Neural progenitor cell (in vitro differentiated cells): ENCODE results near the gene RAB27A. TPM values are rescaled to one million over a fixed set of nuclear protein-coding genes. Genes with fewer than 3 reads are reported as not detected.
"Not testable (repeated sequence)": the region's sequence is repeated elsewhere in the genome, so short reads cannot be mapped to it uniquely, and the experiment has no call there.

Source experiments
- DNase-seq: peaks from one replicate; pipeline ENCODE4 v3.0.0-alpha.2; 2016; ENCODE audit warnings: low spot score
- H2AFZ ChIP-seq: fragments of 200-600 bp; sonication (generic); replicated peaks from 2 replicates; pipeline ENCODE4 v1.6.1; 2016; ENCODE audit warnings: antibody characterized with exemption
- H3F3A ChIP-seq: fragments of 200-600 bp; sonication (generic); 2 replicates; pipeline ENCODE4 v1.6.1; 2016; ENCODE audit warnings: antibody characterized with exemption, low read depth
- H3K27ac ChIP-seq: fragments of 200-600 bp; sonication (generic); 2 replicates; pipeline ENCODE4 v1.5.1; 2016; ENCODE audit warnings: mild to moderate bottlenecking
- H3K27me3 ChIP-seq: fragments of 200-600 bp; sonication (generic); 2 replicates; pipeline ENCODE4 v1.6.1; 2016; ENCODE audit warnings: mild to moderate bottlenecking, moderate library complexity
- H3K36me3 ChIP-seq: fragments of 200-600 bp; sonication (generic); 2 replicates; pipeline ENCODE4 v1.5.1; 2016
- H3K4me1 ChIP-seq: fragments of 200-600 bp; sonication (generic); 2 replicates; pipeline ENCODE4 v1.6.1; 2016; ENCODE audit warnings: mixed run types
- H3K4me2 ChIP-seq: fragments of 200-600 bp; sonication (generic); 2 replicates; pipeline ENCODE4 v1.6.1; 2016
- H3K4me3 ChIP-seq: fragments of 200-600 bp; sonication (generic); 2 replicates; pipeline ENCODE4 v1.5.1; 2016
- H3K79me2 ChIP-seq: fragments of 200-600 bp; sonication (generic); 2 replicates; pipeline ENCODE4 v1.6.1; 2016; ENCODE audit warnings: low read depth
- H3K9ac ChIP-seq: fragments of 200-600 bp; sonication (generic); 2 replicates; pipeline ENCODE4 v1.6.1; 2016
- H3K9me3 ChIP-seq: fragments of 200-600 bp; sonication (generic); 2 replicates; pipeline ENCODE4 v1.5.1; 2016; ENCODE audit warnings: low read depth
- H4K20me1 ChIP-seq: fragments of 200-600 bp; sonication (generic); 2 replicates; pipeline ENCODE4 v1.6.1; 2016; ENCODE audit warnings: low read depth
- H3K27ac Mint-ChIP-seq: 3 replicates; pipeline ENCODE4 v1.8.0; 2021; ENCODE audit warnings: mixed read lengths
- H3K27me3 Mint-ChIP-seq: 2 replicates; pipeline ENCODE4 v1.8.0; 2022; ENCODE audit warnings: low read depth, mild to moderate bottlenecking, inconsistent platforms, moderate library complexity, mixed read lengths; ENCODE audit not compliant: insufficient read depth
- H3K36me3 Mint-ChIP-seq: 3 replicates; pipeline ENCODE4 v1.8.0; 2021; ENCODE audit warnings: mixed read lengths
- H3K4me1 Mint-ChIP-seq: 3 replicates; pipeline ENCODE4 v1.8.0; 2021; ENCODE audit warnings: mixed read lengths
- H3K4me3 Mint-ChIP-seq: 3 replicates; pipeline ENCODE4 v1.8.0; 2021; ENCODE audit warnings: mild to moderate bottlenecking, moderate library complexity, mixed read lengths
- H3K9me3 Mint-ChIP-seq: 3 replicates; pipeline ENCODE4 v1.8.0; 2020; ENCODE audit warnings: mixed read lengths
- EZH2 ChIP-seq: fragments of 200-600 bp; sonication (generic); IDR thresholded peaks from 2 replicates; pipeline ENCODE4 v1.6.1; 2017; ENCODE audit warnings: antibody characterized with exemption, mild to moderate bottlenecking, moderate library complexity
- EZH2phosphoT487 ChIP-seq: fragments of 200-600 bp; sonication (generic); IDR thresholded peaks from 2 replicates; pipeline ENCODE4 v1.6.1; 2017; ENCODE audit warnings: antibody characterized with exemption
- total RNA-seq: library from RNA; depleted of rRNA; stranded (reverse); fragments of >200 nt; gene quantifications from 2 replicates; pipeline ENCODE4 v1.2.3, GENCODE V29; 2015; ENCODE audit warnings: low replicate concordance
- TF ChIP-seq, protein P1 (sequence below): fragments of 200-600 bp; sonication (generic); IDR thresholded peaks from 2 replicates; pipeline ENCODE4 v1.5.1; 2017; ENCODE audit warnings: antibody characterized with exemption, mild to moderate bottlenecking

RAB27A gene
- total RNA-seq, 1 donor from 2014 or later, result 3.6 TPM

DNA sequence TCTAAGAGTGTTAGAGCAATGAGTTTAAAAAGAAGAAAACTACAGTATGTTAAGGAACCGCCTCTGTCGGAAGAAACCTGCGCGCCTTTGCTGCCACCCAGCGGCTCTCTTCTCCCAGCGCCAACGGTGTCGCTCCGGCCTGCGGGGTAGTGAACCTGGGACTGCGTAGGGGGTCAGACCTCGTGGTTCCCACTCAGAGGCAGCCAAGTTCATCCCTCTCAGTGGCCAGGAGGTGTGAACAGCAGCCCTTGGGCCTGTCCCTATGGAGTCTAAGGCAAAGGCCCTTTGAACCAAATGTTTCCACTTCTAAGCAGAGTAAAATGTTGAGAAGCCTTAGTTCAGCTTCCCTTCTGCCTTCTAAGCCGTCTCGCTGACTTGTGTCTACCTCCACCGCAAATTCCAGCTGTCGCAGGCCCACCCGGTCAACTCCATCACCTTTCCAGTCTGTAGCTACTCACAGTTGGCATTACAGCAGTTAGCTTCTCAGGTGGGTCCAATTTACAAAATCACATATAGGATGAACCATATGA is 980 bp upstream of the RAB27A start:
- peaks cover 2% of the 10 kb centered on the region for H3K27me3 Mint-ChIP-seq
- no peaks in the 10 kb centered on the region for H3K79me2 ChIP-seq
- H3F3A ChIP-seq, result peaks cover 7% of the 10 kb centered on the region
- H3K36me3 Mint-ChIP-seq, result no peaks in the 10 kb centered on the region
- DNase-seq, result peak; percentile 78
- peak overlapping the region; percentile 43 for H3K27ac Mint-ChIP-seq
- H3K9ac ChIP-seq, result no peak overlapping the region
- H3K4me3 Mint-ChIP-seq, result peak overlapping the region; percentile 86
- no peaks in the 10 kb centered on the region for H3K36me3 ChIP-seq
- peaks cover 17% of the 10 kb centered on the region for H3K27me3 ChIP-seq
- no peaks in the 10 kb centered on the region for H3K4me1 ChIP-seq
- no peaks in the 10 kb centered on the region for H3K9me3 Mint-ChIP-seq
- peak overlapping the region; percentile 82 for H3K4me2 ChIP-seq
- H3K27ac ChIP-seq, result no peak overlapping the region
- peak overlapping the region; percentile 84 for H3K4me3 ChIP-seq
- H3K9me3 ChIP-seq, result no peaks in the 10 kb centered on the region
- peaks cover 8% of the 10 kb centered on the region for H3K4me1 Mint-ChIP-seq
- no peaks in the 10 kb centered on the region for H4K20me1 ChIP-seq
- TF ChIP-seq, protein P1, sequence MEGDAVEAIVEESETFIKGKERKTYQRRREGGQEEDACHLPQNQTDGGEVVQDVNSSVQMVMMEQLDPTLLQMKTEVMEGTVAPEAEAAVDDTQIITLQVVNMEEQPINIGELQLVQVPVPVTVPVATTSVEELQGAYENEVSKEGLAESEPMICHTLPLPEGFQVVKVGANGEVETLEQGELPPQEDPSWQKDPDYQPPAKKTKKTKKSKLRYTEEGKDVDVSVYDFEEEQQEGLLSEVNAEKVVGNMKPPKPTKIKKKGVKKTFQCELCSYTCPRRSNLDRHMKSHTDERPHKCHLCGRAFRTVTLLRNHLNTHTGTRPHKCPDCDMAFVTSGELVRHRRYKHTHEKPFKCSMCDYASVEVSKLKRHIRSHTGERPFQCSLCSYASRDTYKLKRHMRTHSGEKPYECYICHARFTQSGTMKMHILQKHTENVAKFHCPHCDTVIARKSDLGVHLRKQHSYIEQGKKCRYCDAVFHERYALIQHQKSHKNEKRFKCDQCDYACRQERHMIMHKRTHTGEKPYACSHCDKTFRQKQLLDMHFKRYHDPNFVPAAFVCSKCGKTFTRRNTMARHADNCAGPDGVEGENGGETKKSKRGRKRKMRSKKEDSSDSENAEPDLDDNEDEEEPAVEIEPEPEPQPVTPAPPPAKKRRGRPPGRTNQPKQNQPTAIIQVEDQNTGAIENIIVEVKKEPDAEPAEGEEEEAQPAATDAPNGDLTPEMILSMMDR, result peak; percentile 86
- TF ChIP-seq EZH2phosphoT487, result no peak
- no peak for TF ChIP-seq EZH2
- peak overlapping the region; percentile 91 for H2AFZ ChIP-seq

DNA sequence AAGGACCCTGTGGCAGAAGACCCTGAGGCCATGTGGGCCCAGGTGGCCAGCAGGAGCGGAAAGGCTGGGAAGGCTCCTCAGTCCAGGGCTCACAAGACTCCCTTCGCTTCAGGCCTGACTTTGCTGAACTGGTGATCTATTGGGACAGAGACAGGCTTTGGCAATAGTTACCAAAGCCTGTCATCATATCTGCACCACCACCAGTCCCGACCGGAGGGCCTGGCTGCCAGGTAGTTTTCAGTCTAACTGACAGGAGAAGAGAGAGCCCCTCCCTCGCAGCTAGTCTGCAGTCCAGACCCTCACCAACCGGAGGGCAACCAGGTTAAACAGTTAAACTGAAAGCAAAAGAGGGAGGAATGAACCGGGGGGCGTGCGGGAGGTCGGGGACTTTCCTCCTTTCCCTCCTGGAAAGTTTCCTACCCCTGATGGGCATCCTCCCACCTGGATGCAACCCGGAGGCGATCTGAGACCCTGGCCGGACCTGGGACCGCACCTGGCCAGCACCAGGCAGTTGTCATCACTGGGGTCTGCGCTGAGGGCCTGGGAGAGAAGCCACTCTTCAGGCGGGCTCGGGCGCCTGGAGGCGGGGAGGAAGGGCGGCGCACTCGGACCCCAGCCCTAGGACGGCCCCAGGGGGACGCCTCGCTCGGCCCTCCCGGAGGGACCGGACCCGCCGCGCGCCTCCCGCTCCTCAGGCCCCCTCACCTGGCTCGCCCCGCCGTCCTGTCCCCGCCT is 435 bp downstream of the RAB27A start:
- H3K27me3 ChIP-seq, result peaks cover 17% of the 10 kb centered on the region
- no peaks in the 10 kb centered on the region for H3K36me3 Mint-ChIP-seq
- no peaks in the 10 kb centered on the region for H3K36me3 ChIP-seq
- DNase-seq, result peak; percentile 34
- H4K20me1 ChIP-seq, result no peaks in the 10 kb centered on the region
- peak overlapping the region; percentile 84 for H3K4me3 ChIP-seq
- H3K4me1 Mint-ChIP-seq, result peaks cover 8% of the 10 kb centered on the region
- no peak overlapping the region for H3K27ac ChIP-seq
- H3F3A ChIP-seq, result peaks cover 7% of the 10 kb centered on the region
- H3K4me3 Mint-ChIP-seq, result peak overlapping the region; percentile 88
- no peaks in the 10 kb centered on the region for H3K9me3 Mint-ChIP-seq
- no peaks in the 10 kb centered on the region for H3K4me1 ChIP-seq
- peak overlapping the region; percentile 82 for H3K4me2 ChIP-seq
- peak overlapping the region; percentile 28 for H3K9ac ChIP-seq
- no peaks in the 10 kb centered on the region for H3K79me2 ChIP-seq
- no peak overlapping the region for H3K27ac Mint-ChIP-seq
- no peaks in the 10 kb centered on the region for H3K9me3 ChIP-seq
- peaks cover 2% of the 10 kb centered on the region for H3K27me3 Mint-ChIP-seq
- H2AFZ ChIP-seq, result peak overlapping the region; percentile 91
- TF ChIP-seq EZH2, result no peak
- TF ChIP-seq EZH2phosphoT487, result no peak
- TF ChIP-seq, protein P1, result no peak

DNA sequence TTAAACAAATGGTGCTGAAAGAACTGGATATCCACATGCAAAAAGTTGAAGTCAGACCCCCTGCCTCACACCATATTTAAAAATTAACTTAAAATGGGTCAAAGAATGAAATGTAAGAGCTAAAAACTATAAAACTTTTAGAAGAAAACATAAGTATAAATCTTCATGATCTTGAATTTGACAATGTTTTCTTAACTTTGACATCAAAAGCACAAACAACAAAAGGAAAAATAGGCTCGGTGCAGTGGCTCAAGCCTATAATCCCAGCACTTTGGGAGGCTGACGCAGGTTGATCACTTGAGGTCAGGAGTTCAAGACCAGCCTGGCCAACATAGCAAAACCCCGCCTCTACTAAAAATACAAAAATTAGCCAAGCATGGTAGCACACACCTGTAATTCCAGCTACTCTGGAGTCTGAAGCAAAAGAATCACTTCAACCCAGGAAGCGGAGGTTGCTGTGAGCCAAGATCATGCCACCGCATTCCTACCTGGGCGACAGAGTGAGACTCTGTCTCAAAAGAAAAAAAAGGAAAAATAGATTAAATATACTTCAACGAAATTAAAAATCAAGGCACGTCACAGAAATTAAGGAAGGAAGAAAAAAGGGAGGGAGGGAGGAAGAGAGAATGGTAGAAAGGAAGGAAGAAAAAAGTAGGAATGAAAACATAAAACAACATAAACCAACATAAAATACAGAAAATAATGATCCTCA is 1.5 kb downstream of the RAB27A start:
- Histone ChIP-seq H3K4me2 (peak overlapping the region; percentile 82), H3K36me3 (no peaks in the 10 kb centered on the region), H3K4me1 (no peaks in the 10 kb centered on the region), H3F3A (peaks cover 7% of the 10 kb centered on the region), H2AFZ (no peak overlapping the region), H3K9ac (no peak overlapping the region), H3K4me3 (peak overlapping the region; percentile 84), H3K27me3 (peaks cover 17% of the 10 kb centered on the region), H4K20me1 (no peaks in the 10 kb centered on the region), H3K27ac (no peak overlapping the region), H3K9me3 (no peaks in the 10 kb centered on the region), H3K79me2 (no peaks in the 10 kb centered on the region)
- Mint-ChIP-seq H3K36me3 (no peaks in the 10 kb centered on the region), H3K9me3 (no peaks in the 10 kb centered on the region), H3K4me1 (peaks cover 8% of the 10 kb centered on the region), H3K27me3 (peaks cover 2% of the 10 kb centered on the region), H3K27ac (no peak overlapping the region), H3K4me3 (peak overlapping the region; percentile 88)
- TF ChIP-seq EZH2, result no peak
- TF ChIP-seq, protein P1, result no peak
- DNase-seq, result no peak

DNA sequence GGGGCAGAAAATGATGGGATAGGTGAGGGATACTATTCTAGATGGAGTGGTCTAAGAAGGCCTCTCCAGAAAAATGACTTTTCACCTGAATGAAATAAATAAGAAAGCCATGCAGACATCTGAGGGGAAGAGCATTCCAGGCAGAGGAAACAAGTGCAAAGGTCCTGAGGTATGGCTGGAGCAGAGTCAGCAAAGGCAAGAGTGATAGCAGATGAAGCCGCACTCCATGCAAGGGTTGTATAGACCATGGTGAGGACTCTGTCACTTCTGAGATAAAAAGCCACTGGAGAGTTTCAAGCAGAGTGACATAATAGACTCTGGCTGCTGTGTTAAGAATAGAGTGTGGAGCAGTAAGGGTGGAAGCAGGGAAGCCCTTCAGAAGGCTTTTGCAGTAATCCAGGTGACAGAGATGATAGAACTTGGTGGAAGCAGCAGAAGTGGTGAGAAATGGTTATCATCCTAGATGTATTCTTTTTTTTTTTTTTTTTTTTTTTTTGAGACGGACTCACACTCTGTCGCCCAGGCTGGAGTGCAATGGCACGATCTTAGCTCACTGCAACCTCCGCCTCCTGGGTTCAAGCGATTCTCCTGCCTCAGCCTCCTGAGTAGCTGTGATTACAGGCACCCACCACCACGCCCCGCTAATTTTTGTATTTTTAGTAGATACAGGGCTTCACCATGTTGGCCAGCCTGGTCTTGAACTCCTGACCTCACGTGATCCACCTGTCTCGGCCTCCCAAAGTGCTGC is 3.0 kb downstream of the RAB27A start:
- H3F3A ChIP-seq, H3K27me3 Mint-ChIP-seq, H3K4me3 Mint-ChIP-seq, H3K36me3 Mint-ChIP-seq, H3K9ac ChIP-seq, H3K9me3 ChIP-seq, H3K27ac Mint-ChIP-seq, H3K4me1 Mint-ChIP-seq, H3K4me2 ChIP-seq, H3K27ac ChIP-seq, H4K20me1 ChIP-seq, DNase-seq, H2AFZ ChIP-seq, H3K36me3 ChIP-seq, H3K9me3 Mint-ChIP-seq, H3K4me1 ChIP-seq, H3K79me2 ChIP-seq, H3K4me3 ChIP-seq: not testable (repeated sequence)
- H3K27me3 ChIP-seq, result peaks cover 17% of the 10 kb centered on the region
